ENCODE results near the gene SCN1B. TPM values are rescaled to one million over a fixed set of nuclear protein-coding genes. Genes with fewer than 3 reads are reported as not detected.
A peak's percentile ranks its signal among the peaks of the same experiment; 100 is the strongest.

SCN1B gene
- total and polyA plus RNA-seq, 2 of the 13 experiments (the other 11 are each of a cell fraction or from before 2014, with no cell fraction given): 2.7 to 20.1 TPM

- no peak for TF ChIP-seq GMEB1 (CRISPR knock-in tag; IDR thresholded peaks at IDR 0.05; ENCODE audit: borderline replicate concordance)
- TF ChIP-seq SMAD3 (CRISPR knock-in tag; IDR thresholded peaks at IDR 0.05): no peak
- peak; percentile 9; the same call in 1 of the 2 replicates for TF ChIP-seq HNF4G (IDR thresholded peaks at IDR 0.05; ENCODE audit: borderline replicate concordance, low read depth, low read length)
- TF ChIP-seq HNF4G (CRISPR knock-in tag; IDR thresholded peaks at IDR 0.05; ENCODE audit: borderline replicate concordance, low read depth): no peak
- no peak for TF ChIP-seq ZNF615 (CRISPR knock-in tag; IDR thresholded peaks at IDR 0.05; ENCODE audit: borderline replicate concordance)
- TF ChIP-seq, protein P1, sequence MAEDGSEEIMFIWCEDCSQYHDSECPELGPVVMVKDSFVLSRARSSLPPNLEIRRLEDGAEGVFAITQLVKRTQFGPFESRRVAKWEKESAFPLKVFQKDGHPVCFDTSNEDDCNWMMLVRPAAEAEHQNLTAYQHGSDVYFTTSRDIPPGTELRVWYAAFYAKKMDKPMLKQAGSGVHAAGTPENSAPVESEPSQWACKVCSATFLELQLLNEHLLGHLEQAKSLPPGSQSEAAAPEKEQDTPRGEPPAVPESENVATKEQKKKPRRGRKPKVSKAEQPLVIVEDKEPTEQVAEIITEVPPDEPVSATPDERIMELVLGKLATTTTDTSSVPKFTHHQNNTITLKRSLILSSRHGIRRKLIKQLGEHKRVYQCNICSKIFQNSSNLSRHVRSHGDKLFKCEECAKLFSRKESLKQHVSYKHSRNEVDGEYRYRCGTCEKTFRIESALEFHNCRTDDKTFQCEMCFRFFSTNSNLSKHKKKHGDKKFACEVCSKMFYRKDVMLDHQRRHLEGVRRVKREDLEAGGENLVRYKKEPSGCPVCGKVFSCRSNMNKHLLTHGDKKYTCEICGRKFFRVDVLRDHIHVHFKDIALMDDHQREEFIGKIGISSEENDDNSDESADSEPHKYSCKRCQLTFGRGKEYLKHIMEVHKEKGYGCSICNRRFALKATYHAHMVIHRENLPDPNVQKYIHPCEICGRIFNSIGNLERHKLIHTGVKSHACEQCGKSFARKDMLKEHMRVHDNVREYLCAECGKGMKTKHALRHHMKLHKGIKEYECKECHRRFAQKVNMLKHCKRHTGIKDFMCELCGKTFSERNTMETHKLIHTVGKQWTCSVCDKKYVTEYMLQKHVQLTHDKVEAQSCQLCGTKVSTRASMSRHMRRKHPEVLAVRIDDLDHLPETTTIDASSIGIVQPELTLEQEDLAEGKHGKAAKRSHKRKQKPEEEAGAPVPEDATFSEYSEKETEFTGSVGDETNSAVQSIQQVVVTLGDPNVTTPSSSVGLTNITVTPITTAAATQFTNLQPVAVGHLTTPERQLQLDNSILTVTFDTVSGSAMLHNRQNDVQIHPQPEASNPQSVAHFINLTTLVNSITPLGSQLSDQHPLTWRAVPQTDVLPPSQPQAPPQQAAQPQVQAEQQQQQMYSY (CRISPR knock-in tag; IDR thresholded peaks at IDR 0.05): no peak
- no peak for TF ChIP-seq RFX3 (CRISPR knock-in tag; IDR thresholded peaks at IDR 0.05)
- TF ChIP-seq ZNF225 (CRISPR knock-in tag; IDR thresholded peaks at IDR 0.05): no peak
- TF ChIP-seq FOXA1 (IDR thresholded peaks at IDR 0.05): no peak
- no peak for TF ChIP-seq FOXA1 (CRISPR knock-in tag; IDR thresholded peaks at IDR 0.05)
- 0 out of 2 replicates have a peak, but pooled peaks have one; percentile 15 for TF ChIP-seq ZNF607 (CRISPR knock-in tag; IDR thresholded peaks at IDR 0.05; ENCODE audit: borderline replicate concordance)
- no peak for TF ChIP-seq FOSL2 (CRISPR knock-in tag; IDR thresholded peaks at IDR 0.05)
- TF ChIP-seq GABPA (IDR thresholded peaks at IDR 0.05; ENCODE audit: low read depth, low read length): no peak
- no peak for TF ChIP-seq GABPA (CRISPR knock-in tag; IDR thresholded peaks at IDR 0.05; ENCODE audit: low read depth)
- TF ChIP-seq, protein P2, sequence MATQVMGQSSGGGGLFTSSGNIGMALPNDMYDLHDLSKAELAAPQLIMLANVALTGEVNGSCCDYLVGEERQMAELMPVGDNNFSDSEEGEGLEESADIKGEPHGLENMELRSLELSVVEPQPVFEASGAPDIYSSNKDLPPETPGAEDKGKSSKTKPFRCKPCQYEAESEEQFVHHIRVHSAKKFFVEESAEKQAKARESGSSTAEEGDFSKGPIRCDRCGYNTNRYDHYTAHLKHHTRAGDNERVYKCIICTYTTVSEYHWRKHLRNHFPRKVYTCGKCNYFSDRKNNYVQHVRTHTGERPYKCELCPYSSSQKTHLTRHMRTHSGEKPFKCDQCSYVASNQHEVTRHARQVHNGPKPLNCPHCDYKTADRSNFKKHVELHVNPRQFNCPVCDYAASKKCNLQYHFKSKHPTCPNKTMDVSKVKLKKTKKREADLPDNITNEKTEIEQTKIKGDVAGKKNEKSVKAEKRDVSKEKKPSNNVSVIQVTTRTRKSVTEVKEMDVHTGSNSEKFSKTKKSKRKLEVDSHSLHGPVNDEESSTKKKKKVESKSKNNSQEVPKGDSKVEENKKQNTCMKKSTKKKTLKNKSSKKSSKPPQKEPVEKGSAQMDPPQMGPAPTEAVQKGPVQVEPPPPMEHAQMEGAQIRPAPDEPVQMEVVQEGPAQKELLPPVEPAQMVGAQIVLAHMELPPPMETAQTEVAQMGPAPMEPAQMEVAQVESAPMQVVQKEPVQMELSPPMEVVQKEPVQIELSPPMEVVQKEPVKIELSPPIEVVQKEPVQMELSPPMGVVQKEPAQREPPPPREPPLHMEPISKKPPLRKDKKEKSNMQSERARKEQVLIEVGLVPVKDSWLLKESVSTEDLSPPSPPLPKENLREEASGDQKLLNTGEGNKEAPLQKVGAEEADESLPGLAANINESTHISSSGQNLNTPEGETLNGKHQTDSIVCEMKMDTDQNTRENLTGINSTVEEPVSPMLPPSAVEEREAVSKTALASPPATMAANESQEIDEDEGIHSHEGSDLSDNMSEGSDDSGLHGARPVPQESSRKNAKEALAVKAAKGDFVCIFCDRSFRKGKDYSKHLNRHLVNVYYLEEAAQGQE (IDR thresholded peaks at IDR 0.05; ENCODE audit: borderline replicate concordance in 1 of 2, low read depth in 1 of 2, low read length in 2 of 2): no peak
- TF ChIP-seq NAIF1 (CRISPR knock-in tag; IDR thresholded peaks at IDR 0.05; ENCODE audit: borderline replicate concordance): no peak
- TF ChIP-seq PRPF4 (IDR thresholded peaks at IDR 0.05; ENCODE audit: low read depth, low read length, poor library complexity, severe bottlenecking): no peak
- no peak for TF ChIP-seq ZNF790 (CRISPR knock-in tag; IDR thresholded peaks at IDR 0.05; ENCODE audit: borderline replicate concordance)
Observed at GRCh38 chr19:35005256-35005977, 24.9 kb upstream of the SCN1B start (continued).
